GM19099 (cell line): Measurements from ENCODE around the gene OR5T1.

Experiments used
- POLR2A ChIP-seq: IDR thresholded peaks from 3 replicates; pipeline ENCODE4 v1.6.1; 2011; ENCODE audit warnings: low read depth; ENCODE audit not compliant: insufficient read length; ENCODE audit errors: extremely low read depth

OR5T1 gene

GRCh38 chr11:56273854-56274253 is at the start of gene OR5T1:
OR5T1 (plus strand) TSS chr11:56274154; CDS start chr11:56275639, 1,485 bp downstream.
- no peak for TF ChIP-seq POLR2A

- no peak for TF ChIP-seq POLR2A
Observed at GRCh38 chr11:56234155-56234554, 39.8 kb upstream of the OR5T1 start, which contains the start of gene OR5T2. OR5T2 (minus strand) TSS chr11:56234255; CDS start chr11:56233062, 1,193 bp downstream.

- no peak for TF ChIP-seq POLR2A
Observed at GRCh38 chr11:56251954-56252353, 22.0 kb upstream of the OR5T1 start, which contains the start of gene OR5T3. OR5T3 (plus strand) TSS chr11:56252254; CDS start chr11:56252254, 0 bp downstream.

GRCh38 chr11:56271092-56271491 is 2.9 kb upstream of the OR5T1 start:
- TF ChIP-seq POLR2A, result no peak

GRCh38 chr11:56292154-56292553 is 18.2 kb downstream of the OR5T1 start, which contains the start of gene OR8H1:
OR8H1 (minus strand) TSS chr11:56292254; CDS start chr11:56291062, 1,192 bp downstream.
- TF ChIP-seq POLR2A, result no peak

GRCh38 chr11:56296898-56297297 is 22.9 kb downstream of the OR5T1 start:
- no peak for TF ChIP-seq POLR2A

- TF ChIP-seq POLR2A, result no peak
Observed at GRCh38 chr11:56307836-56308235, 33.9 kb downstream of the OR5T1 start.

- no peak for TF ChIP-seq POLR2A
Observed at GRCh38 chr11:56314844-56315243, 40.9 kb downstream of the OR5T1 start, which contains the start of gene OR8K3. OR8K3 (plus strand) TSS chr11:56315144; CDS start chr11:56318307, 3,163 bp downstream.
